ENCODE measurements around the gene CCR5.

CCR5 gene

DNA sequence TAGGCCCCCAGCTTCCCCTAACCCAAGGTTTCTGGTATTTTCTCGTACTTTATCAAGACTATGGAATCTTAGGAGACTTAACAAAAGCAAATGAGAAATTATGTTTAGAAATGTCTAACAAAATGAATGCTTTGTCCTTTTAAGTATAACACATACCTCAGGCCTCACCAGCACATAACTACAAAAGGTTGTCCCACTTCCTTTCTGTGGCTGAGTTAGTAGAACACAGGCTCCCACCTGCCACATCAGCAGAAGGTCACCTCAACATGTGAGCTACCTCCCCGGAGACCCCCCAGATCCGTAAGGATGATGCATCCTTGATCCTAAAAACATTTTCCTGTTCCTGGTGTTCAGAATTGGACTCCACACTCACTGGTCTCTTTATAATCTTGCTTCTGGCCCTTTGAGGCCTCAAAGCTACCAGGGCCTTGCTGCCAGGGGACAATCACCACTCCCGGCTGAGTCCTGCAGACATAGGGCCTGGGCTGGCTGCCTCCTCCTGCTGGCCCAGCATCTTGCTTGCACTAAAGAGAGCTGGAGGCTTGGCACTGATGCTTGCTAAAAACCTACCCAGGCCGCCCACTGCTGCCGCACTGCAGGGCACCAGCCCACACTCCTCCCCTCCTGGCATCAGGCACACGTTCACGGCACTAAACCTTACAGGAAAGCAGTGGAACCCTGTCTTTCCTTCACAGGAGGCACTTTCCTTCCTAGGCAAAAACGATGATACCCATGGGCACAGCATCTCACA lies 39.2 kb downstream of the CCR5 start:
- DNase-seq, result no peak

DNA sequence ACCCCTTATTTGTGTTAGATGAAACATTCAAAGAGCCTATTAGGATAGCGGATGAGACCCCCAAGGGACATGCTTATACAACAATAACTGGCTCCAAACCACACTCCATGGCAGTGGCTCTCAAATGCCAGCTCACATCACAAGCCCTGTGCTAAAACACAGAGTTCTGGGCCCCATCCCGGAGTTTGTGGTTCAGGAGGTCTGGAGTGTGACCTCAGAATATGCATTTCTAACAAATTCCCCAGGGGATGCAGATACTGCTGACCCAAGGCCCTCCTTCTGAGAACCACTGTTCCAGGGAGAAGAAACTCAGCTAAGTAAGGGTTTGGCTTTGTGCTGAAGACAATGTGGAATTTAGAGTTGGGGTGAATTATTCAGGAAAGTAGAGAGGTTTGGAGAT lies 39.9 kb downstream of the CCR5 start:
- DNase-seq, result no peak

DNA sequence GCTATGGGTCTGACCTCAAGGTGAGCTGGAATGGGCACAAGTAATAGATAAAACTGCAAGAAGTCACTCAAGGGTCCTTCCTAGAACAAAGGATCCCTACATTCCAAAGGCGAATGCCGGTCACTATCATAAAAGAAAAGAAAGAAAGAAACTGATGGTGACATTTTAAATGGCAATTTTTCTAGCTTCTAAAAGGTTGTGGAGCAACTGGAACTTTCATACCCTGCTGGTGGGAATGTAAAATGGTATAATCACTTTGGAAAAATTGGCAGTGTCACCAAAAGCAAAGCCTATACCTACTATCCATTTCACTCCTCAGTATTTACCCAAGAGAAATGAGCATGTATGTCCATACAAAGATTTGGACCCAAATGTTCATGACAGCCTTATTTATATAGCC lies 40.5 kb downstream of the CCR5 start:
- DNase-seq, result no peak

DNA sequence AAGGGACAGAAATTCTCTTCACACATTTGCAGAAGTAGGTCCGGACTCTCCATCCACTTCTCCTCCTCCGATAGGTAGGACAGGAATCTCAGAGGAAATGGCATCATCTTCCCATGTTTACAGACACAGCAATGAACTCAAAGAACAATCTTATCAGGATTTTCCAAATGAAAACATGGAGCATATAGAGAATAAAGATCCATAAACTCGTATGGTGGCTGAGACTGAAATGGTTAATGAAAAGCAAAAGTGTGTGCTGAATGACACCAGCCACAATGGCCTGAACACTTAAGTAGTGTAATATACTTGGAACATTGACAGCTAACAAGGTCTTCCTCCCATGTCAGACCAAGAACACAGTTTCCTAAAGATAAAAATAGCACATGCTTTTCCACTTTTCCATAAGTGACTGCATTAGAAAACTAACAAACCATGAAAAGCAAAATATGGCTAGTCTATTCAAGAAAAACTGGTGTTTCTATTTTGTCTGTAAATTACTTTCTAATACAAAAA lies 42.1 kb downstream of the CCR5 start:
- DNase-seq, result no peak

DNA sequence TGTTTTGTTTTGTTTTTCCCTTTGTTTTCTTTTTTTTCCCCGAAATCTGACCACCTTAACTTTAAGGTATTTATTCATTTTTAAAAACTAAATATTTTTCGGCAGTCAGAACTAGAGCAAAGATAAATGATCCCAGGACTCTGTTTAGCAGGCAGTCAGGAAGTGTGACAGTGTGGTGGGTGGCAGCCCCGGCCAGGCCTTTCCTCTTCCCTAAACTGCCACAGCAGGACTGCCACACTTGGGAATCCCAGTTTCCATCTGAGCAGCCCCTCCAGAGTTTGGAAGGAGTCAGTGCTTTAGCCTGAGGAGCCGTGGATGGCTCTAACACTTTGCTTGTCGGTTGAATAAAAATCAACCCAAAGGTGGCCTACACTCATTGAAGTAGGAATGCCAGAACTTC lies 43.2 kb downstream of the CCR5 start:
- no peak for DNase-seq

DNA sequence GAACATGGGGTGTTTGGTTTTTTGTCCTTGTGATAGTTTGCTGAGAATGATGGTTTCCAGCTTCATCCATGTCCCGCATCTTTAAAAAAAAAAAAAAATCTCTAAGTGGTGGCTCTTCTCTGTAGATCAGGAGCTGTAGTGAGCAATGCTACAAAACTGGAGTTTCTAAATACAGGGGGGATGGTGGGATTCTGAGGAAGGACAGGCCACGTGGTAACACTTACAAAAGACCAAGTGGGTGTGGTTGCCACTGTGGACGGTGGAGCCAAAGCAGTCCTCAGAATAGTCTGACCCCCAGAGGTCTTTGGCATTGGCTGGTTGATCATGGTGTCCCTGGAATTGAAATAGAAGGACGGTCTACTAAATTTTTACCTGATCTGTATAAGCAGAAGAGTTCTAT lies 44.0 kb downstream of the CCR5 start:
- no peak for DNase-seq

DNA sequence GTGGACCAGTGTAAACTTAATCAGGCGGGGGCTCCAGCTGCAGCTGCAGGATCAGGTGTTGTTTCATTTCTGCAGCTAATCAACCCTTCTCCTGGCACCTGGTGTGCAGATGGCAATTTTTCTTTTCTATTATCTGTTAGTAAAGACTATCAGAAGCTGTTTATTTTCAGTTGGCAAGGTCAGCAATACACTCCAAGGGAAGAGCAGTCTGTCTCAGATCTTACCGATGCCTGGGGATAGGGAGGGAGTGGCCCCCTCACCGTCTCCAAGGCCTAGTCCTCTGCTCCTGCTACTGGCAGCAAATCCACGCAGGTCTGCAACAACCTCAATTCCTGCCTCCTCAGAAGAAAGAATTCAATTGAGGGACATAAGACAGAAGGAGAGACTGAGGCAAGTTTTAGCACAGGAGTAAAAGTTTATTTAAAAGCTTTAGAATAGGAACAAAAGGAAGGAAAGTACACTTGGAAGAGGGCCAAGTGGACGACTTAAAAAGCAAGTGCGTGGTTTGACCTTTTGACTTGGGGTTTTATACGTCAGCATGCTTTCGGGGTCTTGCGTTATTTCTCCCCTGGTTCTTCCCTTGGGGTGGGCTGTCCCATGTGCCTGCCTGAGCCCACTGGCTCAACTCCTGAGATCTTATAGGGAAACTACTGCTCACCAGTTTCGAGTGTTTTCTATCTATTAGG lies 45.5 kb downstream of the CCR5 start:
- DNase-seq, result no peak

DNA sequence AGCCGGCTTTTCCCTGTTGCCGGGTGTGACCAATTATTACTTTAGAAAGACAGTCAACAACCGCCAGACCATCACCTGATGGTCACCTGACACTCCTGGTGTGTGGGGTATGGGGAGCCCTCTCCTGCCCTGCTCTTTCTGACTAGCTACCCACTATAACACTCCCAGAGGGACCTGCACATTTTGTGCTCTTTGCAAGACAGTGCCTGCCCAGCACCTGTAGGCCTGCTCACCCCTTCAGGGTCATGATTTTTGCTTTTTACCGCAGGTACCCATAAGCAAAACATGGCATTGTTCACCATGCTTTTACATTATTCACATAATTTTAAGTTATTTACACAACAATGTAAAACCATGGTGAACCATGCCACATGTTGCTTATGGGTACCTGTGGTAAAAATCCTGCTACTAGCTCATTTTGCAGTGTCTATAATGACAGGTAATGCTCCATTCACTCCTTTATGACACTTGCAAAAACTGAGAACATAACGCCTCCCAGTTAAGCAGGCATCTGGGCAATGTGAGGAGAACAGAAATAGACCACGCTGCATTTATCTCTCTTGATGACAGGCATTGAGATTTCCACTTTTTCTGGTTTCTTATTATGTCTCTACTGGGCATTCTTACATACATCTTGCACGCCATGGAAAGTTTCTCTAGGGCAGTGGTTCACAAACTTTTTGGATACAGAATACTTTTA lies 46.2 kb downstream of the CCR5 start:
- DNase-seq, result no peak

DNA sequence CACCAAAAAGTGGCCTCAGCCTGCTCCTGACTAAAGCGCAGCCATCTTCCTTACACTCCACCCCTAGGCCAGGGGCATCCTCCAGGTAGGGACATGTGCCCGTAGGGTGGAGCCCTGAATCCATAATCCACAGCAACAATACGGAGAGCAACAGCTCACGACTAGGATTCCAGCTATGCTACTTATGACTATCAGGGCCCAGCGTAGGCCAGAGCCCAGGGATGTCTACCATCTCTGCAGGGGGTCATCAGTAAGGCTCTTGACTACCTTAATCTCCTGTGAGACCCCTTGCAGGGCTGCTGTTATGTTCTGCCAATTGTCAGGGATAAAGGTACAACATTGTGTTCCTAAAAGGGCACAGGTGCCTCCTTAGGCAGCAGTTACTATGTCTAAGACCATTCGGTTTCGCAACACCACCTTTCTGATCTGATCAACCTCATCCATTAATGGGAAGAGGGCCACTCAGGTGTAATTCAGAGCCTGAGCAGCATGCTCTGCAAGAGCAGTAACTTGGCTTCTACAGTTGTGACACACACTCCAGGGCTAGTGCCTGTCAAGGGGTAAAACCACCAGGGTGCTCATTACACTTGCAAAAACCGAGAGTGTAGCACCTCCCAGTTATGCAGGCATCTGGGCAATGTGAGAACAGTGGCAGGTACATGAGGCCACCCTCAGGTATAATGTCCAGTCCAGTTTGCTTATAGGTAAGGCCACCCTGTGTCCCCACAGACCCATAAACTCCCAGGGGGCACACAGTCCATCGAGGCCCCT lies 47.3 kb downstream of the CCR5 start:
- DNase-seq, result no peak

DNA sequence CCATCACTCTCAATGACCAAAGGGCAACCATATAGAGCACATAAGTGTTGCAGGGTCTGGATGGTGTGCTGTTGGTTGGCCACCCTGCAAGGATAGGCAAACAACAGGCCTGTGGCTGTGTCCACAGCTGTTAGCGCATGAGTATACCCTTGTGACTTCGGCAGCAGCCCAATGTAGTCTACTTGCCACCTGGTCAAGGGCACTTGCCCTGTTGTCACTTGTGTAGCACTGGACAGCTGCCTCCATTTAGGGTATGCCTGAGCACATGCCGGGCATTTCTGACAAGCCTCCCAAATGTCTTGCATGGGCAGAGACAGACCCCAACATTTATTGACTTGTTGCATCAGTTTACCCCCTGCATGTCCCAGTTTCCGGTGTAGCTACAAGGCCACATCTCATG lies 49.1 kb downstream of the CCR5 start:
- DNase-seq, result no peak

DNA sequence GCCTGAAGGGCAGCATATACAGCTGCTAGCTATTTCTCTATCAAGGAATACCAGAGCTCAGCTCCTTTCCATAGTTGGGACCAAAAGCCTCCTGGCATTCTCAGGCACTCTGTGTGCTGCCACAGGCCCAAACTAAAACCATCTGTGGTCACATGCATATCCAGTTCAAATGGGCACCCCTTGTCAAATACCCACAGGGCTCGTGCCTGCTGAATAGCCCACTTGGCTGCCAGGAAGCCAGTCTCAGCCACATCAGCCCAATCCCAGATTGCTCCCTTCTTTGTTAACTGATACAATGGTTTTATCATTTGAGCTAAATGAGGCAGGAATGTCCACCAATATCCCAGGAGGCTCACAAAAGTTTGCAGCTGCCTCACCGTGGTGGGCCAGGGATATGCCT lies 50.2 kb downstream of the CCR5 start:
- no peak for DNase-seq

DNA sequence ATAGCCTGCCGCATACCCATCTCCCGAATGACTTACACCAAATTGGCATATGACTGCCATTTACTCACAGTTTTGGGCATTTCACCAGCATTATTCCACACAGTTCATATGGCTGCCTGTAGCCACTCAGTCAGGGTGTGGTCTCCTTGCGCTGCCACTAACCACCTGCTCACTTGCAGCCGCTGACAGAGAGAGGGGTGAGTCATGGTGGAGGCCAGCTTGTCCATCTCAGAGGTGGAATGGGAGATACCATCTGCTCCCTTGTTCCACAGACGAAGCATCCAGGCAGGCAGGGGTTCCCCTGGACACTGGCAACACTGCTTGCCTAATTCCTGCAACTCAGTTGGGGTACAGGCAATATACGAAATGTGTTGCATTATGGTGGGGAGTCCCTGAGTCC lies 51.9 kb downstream of the CCR5 start:
- DNase-seq, result no peak

DNA sequence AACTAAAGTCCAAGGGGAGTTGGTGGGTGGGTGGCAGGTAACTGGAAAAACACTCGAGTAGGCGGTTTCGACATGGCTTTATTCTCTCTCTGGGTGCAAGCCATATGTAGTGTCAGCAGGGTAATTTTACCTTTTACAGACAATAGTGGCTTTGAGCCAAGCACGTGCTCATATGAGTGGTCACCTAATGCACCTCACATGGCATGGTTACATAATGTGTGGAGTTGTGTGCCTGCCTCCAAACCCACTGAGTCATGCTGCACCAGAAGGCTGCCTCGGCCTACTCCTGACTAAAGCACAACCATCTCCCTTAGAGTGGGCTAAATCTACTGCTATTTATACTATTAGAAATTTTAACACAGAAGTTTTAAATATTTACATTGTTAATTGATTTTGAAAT lies 52.8 kb downstream of the CCR5 start:
- no peak for DNase-seq
